Rectal smooth muscle tissue (tissue), 1 donor: ENCODE data around the gene NUSAP1.
"Not testable (repeated sequence)": the region's sequence is repeated elsewhere in the genome, so short reads cannot be mapped to it uniquely, and the experiment has no call there.

Experiments
- H3K27ac ChIP-seq: one replicate; pipeline ENCODE4 v1.7.0; 2013; ENCODE audit warnings: low read depth, low read length, inconsistent platforms
- H3K27me3 ChIP-seq: one replicate; pipeline ENCODE4 v1.7.0; 2013; ENCODE audit warnings: low read length; ENCODE audit not compliant: control insufficient read depth, insufficient read depth
- H3K36me3 ChIP-seq: one replicate; pipeline ENCODE4 v1.7.0; 2013; ENCODE audit warnings: low read length; ENCODE audit not compliant: control insufficient read depth, insufficient read depth
- H3K4me1 ChIP-seq: one replicate; pipeline ENCODE4 v1.7.0; 2013; ENCODE audit warnings: low read length; ENCODE audit not compliant: control insufficient read depth, insufficient read depth
- H3K4me3 ChIP-seq: one replicate; pipeline ENCODE4 v1.7.0; 2013; ENCODE audit warnings: low read length
- H3K9ac ChIP-seq: one replicate; pipeline ENCODE4 v1.7.0; 2013; ENCODE audit warnings: low read length

The NUSAP1 gene

GRCh38 chr15:41301587-41301986 is 31.1 kb upstream of the NUSAP1 start:
- no peaks in the 10 kb centered on the region for H3K36me3 ChIP-seq
- H3K4me3 ChIP-seq: no peak overlapping the region
- no peak overlapping the region for H3K27ac ChIP-seq
- H3K27me3 ChIP-seq: no peaks in the 10 kb centered on the region
- H3K9ac ChIP-seq: no peak overlapping the region
- no peaks in the 10 kb centered on the region for H3K4me1 ChIP-seq

- no peaks in the 10 kb centered on the region for H3K36me3 ChIP-seq
- H3K4me3 ChIP-seq: no peak overlapping the region
- H3K27me3 ChIP-seq: no peaks in the 10 kb centered on the region
- H3K27ac ChIP-seq: no peak overlapping the region
- H3K9ac ChIP-seq: no peak overlapping the region
- H3K4me1 ChIP-seq: no peaks in the 10 kb centered on the region
These were observed 28.4 kb upstream of the NUSAP1 start for GRCh38 chr15:41304149-41304770.

GRCh38 chr15:41307679-41308078 is 25.0 kb upstream of the NUSAP1 start:
- H3K9ac ChIP-seq: no peak overlapping the region
- H3K27ac ChIP-seq: no peak overlapping the region
- peaks cover 2% of the 10 kb centered on the region for H3K36me3 ChIP-seq
- no peak overlapping the region for H3K4me3 ChIP-seq
- no peaks in the 10 kb centered on the region for H3K4me1 ChIP-seq
- H3K27me3 ChIP-seq: no peaks in the 10 kb centered on the region

GRCh38 chr15:41309226-41309905 is 23.3 kb upstream of the NUSAP1 start:
- peaks cover 2% of the 10 kb centered on the region for H3K36me3 ChIP-seq
- no peak overlapping the region for H3K27ac ChIP-seq
- no peaks in the 10 kb centered on the region for H3K4me1 ChIP-seq
- no peak overlapping the region for H3K4me3 ChIP-seq
- H3K27me3 ChIP-seq: no peaks in the 10 kb centered on the region
- H3K9ac ChIP-seq: no peak overlapping the region

GRCh38 chr15:41320805-41321330 is 11.8 kb upstream of the NUSAP1 start:
- not testable (repeated sequence) for H3K36me3 ChIP-seq, H3K27me3 ChIP-seq, H3K4me3 ChIP-seq, H3K4me1 ChIP-seq, H3K9ac ChIP-seq, H3K27ac ChIP-seq

- no peak overlapping the region for H3K9ac ChIP-seq
- no peaks in the 10 kb centered on the region for H3K27me3 ChIP-seq
- no peak overlapping the region for H3K4me3 ChIP-seq
- no peaks in the 10 kb centered on the region for H3K4me1 ChIP-seq
- H3K36me3 ChIP-seq: no peaks in the 10 kb centered on the region
- no peak overlapping the region for H3K27ac ChIP-seq
These were observed 9.1 kb upstream of the NUSAP1 start for GRCh38 chr15:41323611-41324010.

GRCh38 chr15:41331281-41331680 is 1.4 kb upstream of the NUSAP1 start:
- Histone ChIP-seq H3K36me3 (no peaks in the 10 kb centered on the region), H3K27ac (no peak overlapping the region), H3K4me3 (peak overlapping the region; percentile 88), H3K4me1 (peaks cover 3% of the 10 kb centered on the region), H3K9ac (no peak overlapping the region), H3K27me3 (no peaks in the 10 kb centered on the region)

- no peak overlapping the region for H3K27ac ChIP-seq
These were observed 868 bp upstream of the NUSAP1 start for GRCh38 chr15:41331833-41332193.

GRCh38 chr15:41333026-41333562 is 413 bp downstream of the NUSAP1 start:
- Histone ChIP-seq H3K27me3 (no peaks in the 10 kb centered on the region), H3K36me3 (no peaks in the 10 kb centered on the region), H3K4me3 (peak overlapping the region; percentile 88), H3K9ac (no peak overlapping the region), H3K27ac (peak overlapping the region; percentile 40), H3K4me1 (peaks cover 3% of the 10 kb centered on the region)

More at GRCh38 chr15:41331833-41332193, 868 bp upstream of the NUSAP1 start:
- Histone ChIP-seq H3K27me3 (no peaks in the 10 kb centered on the region), H3K9ac (no peak overlapping the region), H3K4me1 (peaks cover 3% of the 10 kb centered on the region), H3K4me3 (peak overlapping the region; percentile 88), H3K36me3 (no peaks in the 10 kb centered on the region)

GRCh38 chr15:41334293-41335120 is 1.8 kb downstream of the NUSAP1 start:
- H3K27me3 ChIP-seq: no peaks in the 10 kb centered on the region
- no peak overlapping the region for H3K4me3 ChIP-seq
- no peaks in the 10 kb centered on the region for H3K36me3 ChIP-seq
- no peak overlapping the region for H3K27ac ChIP-seq
- H3K9ac ChIP-seq: no peak overlapping the region
- peaks cover 3% of the 10 kb centered on the region for H3K4me1 ChIP-seq

GRCh38 chr15:41336549-41336948 is 3.9 kb downstream of the NUSAP1 start:
- no peaks in the 10 kb centered on the region for H3K36me3 ChIP-seq
- no peak overlapping the region for H3K27ac ChIP-seq
- H3K9ac ChIP-seq: no peak overlapping the region
- H3K4me3 ChIP-seq: no peak overlapping the region
- no peaks in the 10 kb centered on the region for H3K27me3 ChIP-seq
- peaks cover 3% of the 10 kb centered on the region for H3K4me1 ChIP-seq

- H3K4me3 ChIP-seq: no peak overlapping the region
- H3K4me1 ChIP-seq: peaks cover 3% of the 10 kb centered on the region
- no peak overlapping the region for H3K9ac ChIP-seq
- no peak overlapping the region for H3K27ac ChIP-seq
- H3K36me3 ChIP-seq: no peaks in the 10 kb centered on the region
- H3K27me3 ChIP-seq: no peaks in the 10 kb centered on the region
These were observed 4.4 kb downstream of the NUSAP1 start for GRCh38 chr15:41337047-41337446.
